DOHH2 (cell line): Measurements from ENCODE around the gene ANKMY1.

Source experiments
- H3F3A ChIP-seq: fragments of 200-600 bp; sonication (generic), shearing (Covaris generic); 2 replicates; pipeline ENCODE4 v1.6.0; 2016; ENCODE audit warnings: antibody characterized with exemption, mild to moderate bottlenecking; ENCODE audit not compliant: control insufficient read depth, insufficient read depth
- H3K27ac ChIP-seq: fragments of 200-600 bp; sonication (generic); 2 replicates; pipeline ENCODE4 v1.5.1; 2014; ENCODE audit warnings: low read depth, mild to moderate bottlenecking, low read length, moderate library complexity
- H3K27me3 ChIP-seq: fragments of 200-600 bp; sonication (generic); 2 replicates; pipeline ENCODE4 v1.6.1; 2014; ENCODE audit warnings: mild to moderate bottlenecking, low read length, mixed read lengths; ENCODE audit not compliant: control insufficient read depth
- H3K36me3 ChIP-seq: fragments of 200-600 bp; sonication (generic); 2 replicates; pipeline ENCODE4 v1.6.1; 2014; ENCODE audit warnings: mild to moderate bottlenecking, low read length, moderate library complexity, mixed read lengths; ENCODE audit not compliant: control insufficient read depth
- H3K4me1 ChIP-seq: fragments of 200-600 bp; sonication (generic); 2 replicates; pipeline ENCODE4 v1.6.1; 2014; ENCODE audit warnings: mild to moderate bottlenecking, low read length, mixed read lengths; ENCODE audit not compliant: control insufficient read depth
- H3K4me2 ChIP-seq: fragments of 200-600 bp; sonication (generic); 2 replicates; pipeline ENCODE4 v1.6.0; 2014; ENCODE audit warnings: mild to moderate bottlenecking, low read length, moderate library complexity
- H3K4me3 ChIP-seq: fragments of 200-600 bp; sonication (generic); 2 replicates; pipeline ENCODE4 v1.5.1; 2014; ENCODE audit warnings: mild to moderate bottlenecking, low read length, mixed read lengths
- H3K79me2 ChIP-seq: fragments of 200-600 bp; sonication (generic); 2 replicates; pipeline ENCODE4 v1.6.1; 2014; ENCODE audit warnings: mild to moderate bottlenecking, low read length, mixed read lengths; ENCODE audit not compliant: control insufficient read depth
- H3K9me2 ChIP-seq: fragments of 200-600 bp; sonication (generic); replicated peaks from 2 replicates; pipeline ENCODE4 v1.6.1; 2014; ENCODE audit warnings: mild to moderate bottlenecking, low read length, mixed read lengths; ENCODE audit not compliant: control insufficient read depth
- H3K9me3 ChIP-seq: fragments of 200-600 bp; sonication (generic); 2 replicates; pipeline ENCODE4 v1.6.1; 2014; ENCODE audit warnings: antibody characterized with exemption, low read length, mixed read lengths; ENCODE audit not compliant: control insufficient read depth, insufficient read depth
- H4K20me1 ChIP-seq: fragments of 200-600 bp; sonication (generic); 2 replicates; pipeline ENCODE4 v1.6.0; 2014; ENCODE audit warnings: low read depth, mild to moderate bottlenecking, antibody characterized with exemption, low read length, moderate library complexity; ENCODE audit not compliant: control insufficient read depth, insufficient read depth
- EZH2phosphoT487 ChIP-seq: fragments of 200-600 bp; sonication (generic); IDR thresholded peaks from 2 replicates; pipeline ENCODE4 v1.6.1; 2017; ENCODE audit warnings: borderline replicate concordance, mild to moderate bottlenecking, antibody characterized with exemption, low read length, moderate library complexity, mixed read lengths
- TF ChIP-seq, protein P1 (sequence below): fragments of 200-600 bp; sonication (generic); IDR thresholded peaks from one replicate; pipeline ENCODE4 v1.5.1; 2014; ENCODE audit warnings: antibody characterized with exemption, mild to moderate bottlenecking, low read depth, low read length; ENCODE audit not compliant: poor library complexity, severe bottlenecking

Gene ANKMY1, protein sequence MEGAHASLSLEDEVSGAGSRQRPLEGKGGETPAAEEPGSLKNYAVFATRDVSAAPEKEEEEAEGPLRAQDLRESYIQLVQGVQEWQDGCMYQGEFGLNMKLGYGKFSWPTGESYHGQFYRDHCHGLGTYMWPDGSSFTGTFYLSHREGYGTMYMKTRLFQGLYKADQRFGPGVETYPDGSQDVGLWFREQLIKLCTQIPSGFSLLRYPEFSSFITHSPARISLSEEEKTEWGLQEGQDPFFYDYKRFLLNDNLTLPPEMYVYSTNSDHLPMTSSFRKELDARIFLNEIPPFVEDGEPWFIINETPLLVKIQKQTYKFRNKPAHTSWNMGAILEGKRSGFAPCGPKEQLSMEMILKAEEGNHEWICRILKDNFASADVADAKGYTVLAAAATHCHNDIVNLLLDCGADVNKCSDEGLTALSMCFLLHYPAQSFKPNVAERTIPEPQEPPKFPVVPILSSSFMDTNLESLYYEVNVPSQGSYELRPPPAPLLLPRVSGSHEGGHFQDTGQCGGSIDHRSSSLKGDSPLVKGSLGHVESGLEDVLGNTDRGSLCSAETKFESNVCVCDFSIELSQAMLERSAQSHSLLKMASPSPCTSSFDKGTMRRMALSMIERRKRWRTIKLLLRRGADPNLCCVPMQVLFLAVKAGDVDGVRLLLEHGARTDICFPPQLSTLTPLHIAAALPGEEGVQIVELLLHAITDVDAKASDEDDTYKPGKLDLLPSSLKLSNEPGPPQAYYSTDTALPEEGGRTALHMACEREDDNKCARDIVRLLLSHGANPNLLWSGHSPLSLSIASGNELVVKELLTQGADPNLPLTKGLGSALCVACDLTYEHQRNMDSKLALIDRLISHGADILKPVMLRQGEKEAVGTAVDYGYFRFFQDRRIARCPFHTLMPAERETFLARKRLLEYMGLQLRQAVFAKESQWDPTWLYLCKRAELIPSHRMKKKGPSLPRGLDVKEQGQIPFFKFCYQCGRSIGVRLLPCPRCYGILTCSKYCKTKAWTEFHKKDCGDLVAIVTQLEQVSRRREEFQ

DNA sequence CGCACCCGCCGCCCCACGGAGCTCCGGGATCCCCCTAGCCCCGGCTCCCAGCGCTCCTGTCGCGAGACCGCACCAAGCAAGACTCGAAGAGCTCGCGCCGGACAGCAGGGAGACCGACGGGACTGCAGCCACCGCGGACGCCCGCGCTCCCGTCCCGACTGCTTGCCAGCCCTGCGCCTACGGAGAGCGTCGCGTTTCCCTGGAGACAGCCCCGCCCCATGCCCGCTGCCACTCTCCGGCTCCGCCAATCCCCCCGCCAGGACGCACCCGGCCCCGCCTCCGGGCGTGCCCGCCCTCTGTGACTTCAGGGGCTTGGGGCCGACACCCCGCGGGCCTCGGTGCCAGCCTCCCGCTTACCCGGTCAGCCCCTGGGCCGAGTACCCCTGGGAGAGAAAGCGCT is at the start of gene ANKMY1:
Gene ANKMY1, minus strand, starts transcription at position 181 of the 400 bp plus-strand sequence. CDS start 653 bp downstream, outside the sequence.
- Histone ChIP-seq H3K4me1 (peaks cover 41% of the 10 kb centered on the region), H3K4me2 (peak within 1 kb of the TSS; percentile 71), H3K9me3 (no peaks in the 10 kb centered on the region), H3K36me3 (peaks cover 80% of the 10 kb centered on the region), H3K27ac (no peak within 1 kb of the TSS; the same call in 1 of the 2 replicates), H3K79me2 (peaks cover 93% of the 10 kb centered on the region), H3K4me3 (peak within 1 kb of the TSS; percentile 93), H3K27me3 (no peaks in the 10 kb centered on the region), H3K9me2 (no peaks in the 10 kb centered on the region), H4K20me1 (no peaks in the 10 kb centered on the region), H3F3A (peaks cover 11% of the 10 kb centered on the region)
- TF ChIP-seq EZH2phosphoT487 = no peak
- TF ChIP-seq, protein P1, sequence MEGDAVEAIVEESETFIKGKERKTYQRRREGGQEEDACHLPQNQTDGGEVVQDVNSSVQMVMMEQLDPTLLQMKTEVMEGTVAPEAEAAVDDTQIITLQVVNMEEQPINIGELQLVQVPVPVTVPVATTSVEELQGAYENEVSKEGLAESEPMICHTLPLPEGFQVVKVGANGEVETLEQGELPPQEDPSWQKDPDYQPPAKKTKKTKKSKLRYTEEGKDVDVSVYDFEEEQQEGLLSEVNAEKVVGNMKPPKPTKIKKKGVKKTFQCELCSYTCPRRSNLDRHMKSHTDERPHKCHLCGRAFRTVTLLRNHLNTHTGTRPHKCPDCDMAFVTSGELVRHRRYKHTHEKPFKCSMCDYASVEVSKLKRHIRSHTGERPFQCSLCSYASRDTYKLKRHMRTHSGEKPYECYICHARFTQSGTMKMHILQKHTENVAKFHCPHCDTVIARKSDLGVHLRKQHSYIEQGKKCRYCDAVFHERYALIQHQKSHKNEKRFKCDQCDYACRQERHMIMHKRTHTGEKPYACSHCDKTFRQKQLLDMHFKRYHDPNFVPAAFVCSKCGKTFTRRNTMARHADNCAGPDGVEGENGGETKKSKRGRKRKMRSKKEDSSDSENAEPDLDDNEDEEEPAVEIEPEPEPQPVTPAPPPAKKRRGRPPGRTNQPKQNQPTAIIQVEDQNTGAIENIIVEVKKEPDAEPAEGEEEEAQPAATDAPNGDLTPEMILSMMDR = no peak

DNA sequence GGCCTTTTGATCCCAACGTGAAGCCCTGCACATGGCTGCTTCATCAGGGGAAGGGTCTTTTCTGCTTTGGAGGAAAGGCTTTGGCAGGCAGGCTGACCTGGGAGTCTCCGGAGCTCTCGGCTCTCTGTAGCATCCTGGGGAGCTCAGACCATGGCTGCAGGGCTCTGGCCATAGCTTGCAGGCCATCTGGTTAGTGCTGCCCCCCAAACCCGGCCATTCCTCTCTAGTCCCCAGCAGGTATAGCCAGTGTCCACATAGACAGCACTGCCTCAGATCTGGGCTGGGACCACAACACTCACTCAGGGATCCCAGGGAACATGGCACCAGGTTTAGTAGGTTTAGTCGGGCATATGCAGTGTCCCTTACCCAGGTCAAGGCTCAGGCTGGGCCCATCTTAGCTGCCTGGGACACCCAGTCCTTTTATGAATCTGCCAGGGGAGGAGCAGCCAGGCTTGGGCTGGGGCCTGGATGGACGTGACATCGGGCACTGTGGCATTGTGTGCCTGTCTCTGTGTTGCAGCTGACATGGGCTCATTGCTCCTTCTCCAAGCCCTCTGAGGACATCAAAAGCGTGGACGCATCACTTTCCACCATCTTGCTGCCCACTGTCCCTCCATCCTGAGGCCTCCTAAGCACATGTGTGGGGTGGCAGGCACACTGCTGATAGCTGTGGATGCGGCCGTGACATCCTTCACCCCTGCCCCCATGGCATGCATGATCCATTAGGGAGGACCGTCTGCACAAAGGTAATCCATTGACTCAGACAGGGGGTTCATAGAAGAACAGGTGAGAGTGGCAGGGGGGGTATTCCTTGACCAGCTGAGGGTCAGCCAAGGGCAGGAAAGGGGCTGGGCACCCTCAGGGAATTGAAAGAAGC is 48.3 kb upstream of the ANKMY1 start:
- Histone ChIP-seq H3K4me3 (no peak overlapping the region), H3F3A (no peaks in the 10 kb centered on the region), H4K20me1 (no peaks in the 10 kb centered on the region), H3K4me2 (no peak overlapping the region), H3K79me2 (no peaks in the 10 kb centered on the region), H3K27ac (no peak overlapping the region), H3K4me1 (no peaks in the 10 kb centered on the region), H3K36me3 (no peaks in the 10 kb centered on the region), H3K27me3 (no peaks in the 10 kb centered on the region), H3K9me3 (no peaks in the 10 kb centered on the region), H3K9me2 (no peaks in the 10 kb centered on the region)
- no peak for TF ChIP-seq EZH2phosphoT487
- TF ChIP-seq, protein P1 = no peak

DNA sequence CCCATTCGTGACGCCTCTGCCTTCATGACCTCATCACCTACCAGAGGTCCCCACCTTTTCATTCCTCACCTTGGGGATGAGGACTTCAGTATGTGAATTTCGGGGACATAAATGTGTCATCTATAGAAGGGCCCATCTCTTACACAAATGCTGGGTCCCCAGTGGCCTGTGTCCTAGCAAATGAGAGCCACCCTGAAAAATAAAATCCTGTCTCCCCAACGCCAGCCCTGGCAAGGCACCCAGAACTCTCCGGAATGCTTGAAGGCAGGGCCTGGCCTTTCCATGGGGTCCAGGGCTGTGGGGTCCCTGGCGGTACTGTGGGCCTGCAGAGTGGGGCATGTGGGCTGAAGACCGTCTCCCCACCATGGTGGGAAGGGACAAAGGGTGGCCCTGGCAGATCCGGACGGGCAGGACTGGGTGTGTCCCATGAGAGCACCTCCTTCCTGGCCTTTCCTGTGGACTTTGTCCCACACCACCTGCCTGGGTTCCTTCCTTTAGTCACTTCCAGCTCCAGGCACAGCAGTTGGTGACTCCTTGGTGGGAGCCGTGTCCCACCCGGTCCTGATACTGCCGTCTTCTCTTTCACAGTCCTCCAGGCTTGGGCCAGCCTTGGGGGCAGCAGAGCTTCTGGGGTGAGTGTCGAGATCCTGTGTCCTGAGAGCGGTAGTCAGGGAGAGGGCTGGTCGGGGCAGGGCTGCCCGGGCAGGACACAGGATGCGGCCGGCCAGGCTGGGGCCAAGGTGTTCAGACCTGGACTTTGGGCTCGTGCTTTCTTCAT is 47.3 kb upstream of the ANKMY1 start:
- H3K4me3 ChIP-seq = no peak overlapping the region
- H3K4me2 ChIP-seq = no peak overlapping the region
- H3K9me3 ChIP-seq = no peaks in the 10 kb centered on the region
- no peak for TF ChIP-seq EZH2phosphoT487
- TF ChIP-seq, protein P1 = no peak
- H3F3A ChIP-seq = no peaks in the 10 kb centered on the region
- H3K27ac ChIP-seq = no peak overlapping the region
- H3K79me2 ChIP-seq = no peaks in the 10 kb centered on the region
- H3K36me3 ChIP-seq = no peaks in the 10 kb centered on the region; the same call in 1 of the 2 replicates
- no peaks in the 10 kb centered on the region for H3K27me3 ChIP-seq
- no peaks in the 10 kb centered on the region for H3K4me1 ChIP-seq
- H4K20me1 ChIP-seq = no peaks in the 10 kb centered on the region
- H3K9me2 ChIP-seq = no peaks in the 10 kb centered on the region
